Esophagus squamous epithelium (tissue), 4 donors: Measurements from ENCODE around the gene METRN.

Source experiments
- POLR2A ChIP-seq, 4 donors: fragments of 450-650 bp; IDR thresholded peaks; one replicate each; pipeline ENCODE4 v1.6.1; 2017; ENCODE audit warnings: antibody characterized with exemption in 4 of 4, mild to moderate bottlenecking in 4 of 4, moderate library complexity in 3 of 4
- TF ChIP-seq, protein P1 (sequence below), 6 experiments: fragments of 450-650 bp in 4 of 6; fragments of 200-600 bp in 2 of 6; sonication (generic) in 2 of 6; IDR thresholded peaks; one replicate each; pipeline ENCODE4 v1.5.1; 2016 to 2019; ENCODE audit warnings: antibody characterized with exemption in 6 of 6, mild to moderate bottlenecking in 4 of 6, moderate library complexity in 4 of 6

DNA sequence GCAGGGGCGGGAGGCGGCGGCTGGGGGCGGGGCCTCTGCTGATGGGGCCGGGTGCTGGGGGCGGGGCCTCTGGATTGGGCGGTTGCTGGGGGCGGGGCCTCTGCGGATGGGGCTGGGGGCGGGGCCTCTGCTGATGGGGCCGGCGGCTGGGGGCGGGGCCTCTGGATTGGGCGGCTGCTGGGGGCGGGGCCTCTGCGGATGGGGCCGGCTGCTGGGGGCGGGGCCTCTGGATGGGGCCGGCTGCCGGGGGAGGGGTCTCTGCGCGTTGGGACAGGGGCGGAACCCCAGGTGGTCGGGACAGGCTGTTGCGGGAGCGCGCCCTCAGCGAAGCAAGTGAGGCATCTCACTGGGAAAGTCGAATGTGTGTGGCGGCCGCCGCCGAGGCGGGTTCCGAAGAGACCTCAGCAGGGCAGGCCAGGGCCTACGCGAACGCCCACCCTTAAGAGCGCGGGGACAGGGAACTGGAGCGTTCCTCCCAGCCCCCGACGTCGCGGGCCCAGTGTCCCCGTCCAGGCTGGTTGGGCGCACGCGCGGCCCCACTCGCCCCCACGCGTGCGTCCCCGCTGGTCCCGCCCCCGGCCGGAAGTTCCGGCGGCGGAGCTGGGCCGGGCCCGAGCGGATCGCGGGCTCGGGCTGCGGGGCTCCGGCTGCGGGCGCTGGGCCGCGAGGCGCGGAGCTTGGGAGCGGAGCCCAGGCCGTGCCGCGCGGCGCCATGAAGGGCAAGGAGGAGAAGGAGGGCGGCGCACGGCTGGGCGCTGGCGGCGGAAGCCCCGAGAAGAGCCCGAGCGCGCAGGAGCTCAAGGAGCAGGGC lies 34.9 kb upstream of the METRN start, which contains the start of gene STUB1:
- TF ChIP-seq, protein P1, sequence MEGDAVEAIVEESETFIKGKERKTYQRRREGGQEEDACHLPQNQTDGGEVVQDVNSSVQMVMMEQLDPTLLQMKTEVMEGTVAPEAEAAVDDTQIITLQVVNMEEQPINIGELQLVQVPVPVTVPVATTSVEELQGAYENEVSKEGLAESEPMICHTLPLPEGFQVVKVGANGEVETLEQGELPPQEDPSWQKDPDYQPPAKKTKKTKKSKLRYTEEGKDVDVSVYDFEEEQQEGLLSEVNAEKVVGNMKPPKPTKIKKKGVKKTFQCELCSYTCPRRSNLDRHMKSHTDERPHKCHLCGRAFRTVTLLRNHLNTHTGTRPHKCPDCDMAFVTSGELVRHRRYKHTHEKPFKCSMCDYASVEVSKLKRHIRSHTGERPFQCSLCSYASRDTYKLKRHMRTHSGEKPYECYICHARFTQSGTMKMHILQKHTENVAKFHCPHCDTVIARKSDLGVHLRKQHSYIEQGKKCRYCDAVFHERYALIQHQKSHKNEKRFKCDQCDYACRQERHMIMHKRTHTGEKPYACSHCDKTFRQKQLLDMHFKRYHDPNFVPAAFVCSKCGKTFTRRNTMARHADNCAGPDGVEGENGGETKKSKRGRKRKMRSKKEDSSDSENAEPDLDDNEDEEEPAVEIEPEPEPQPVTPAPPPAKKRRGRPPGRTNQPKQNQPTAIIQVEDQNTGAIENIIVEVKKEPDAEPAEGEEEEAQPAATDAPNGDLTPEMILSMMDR (IDR thresholded peaks at IDR 0.05): peak in 2 of 6 experiments; percentile 5 to 16
- peak in 3 of 4 donors; percentile 64 to 83 (median 82) for TF ChIP-seq POLR2A (IDR thresholded peaks at IDR 0.05)
